Suppressor macrophage treated with lipopolysaccharide for 1 hour (primary cell): ENCODE measurements around the gene TTLL9.

Source experiments
- DNase-seq, 3 donors: peaks; one replicate each; pipeline ENCODE4 v3.0.0-alpha.2; 2020 to 2022

TTLL9 gene

GRCh38 chr20:31883829-31884228, 13.4 kb downstream of the TTLL9 start:
- DNase-seq = no peak

- no peak for DNase-seq
Observed at GRCh38 chr20:31890646-31891045, 20.2 kb downstream of the TTLL9 start.

GRCh38 chr20:31894980-31895675, 24.7 kb downstream of the TTLL9 start:
- DNase-seq = peak; percentile 77 to 83 (median 81)

- no peak for DNase-seq
Observed at GRCh38 chr20:31896049-31896448, 25.6 kb downstream of the TTLL9 start.

- no peak for DNase-seq
Observed at GRCh38 chr20:31897541-31897940, 27.1 kb downstream of the TTLL9 start.

GRCh38 chr20:31901615-31902014, 31.2 kb downstream of the TTLL9 start:
- DNase-seq = no peak

- DNase-seq = no peak
Observed at GRCh38 chr20:31903627-31904386, 33.4 kb downstream of the TTLL9 start.

- DNase-seq = no peak
Observed at GRCh38 chr20:31906001-31906400, 35.6 kb downstream of the TTLL9 start.

GRCh38 chr20:31907046-31907445, 36.6 kb downstream of the TTLL9 start:
- DNase-seq = no peak

GRCh38 chr20:31908016-31908415, 37.6 kb downstream of the TTLL9 start:
- no peak for DNase-seq

- DNase-seq = no peak
Observed at GRCh38 chr20:31908424-31908823, 38.0 kb downstream of the TTLL9 start.

GRCh38 chr20:31909253-31910070, 39.0 kb downstream of the TTLL9 start:
- no peak for DNase-seq

- DNase-seq = no peak
Observed at GRCh38 chr20:31910071-31910803, 39.8 kb downstream of the TTLL9 start.

GRCh38 chr20:31913431-31914157, 43.2 kb downstream of the TTLL9 start:
- DNase-seq = no peak

GRCh38 chr20:31914170-31914569, 43.7 kb downstream of the TTLL9 start:
- DNase-seq = no peak

- DNase-seq = no peak
Observed at GRCh38 chr20:31915491-31916280, 45.3 kb downstream of the TTLL9 start.

- DNase-seq = no peak
Observed at GRCh38 chr20:31916708-31917107, 46.3 kb downstream of the TTLL9 start.

GRCh38 chr20:31917962-31918412, 47.6 kb downstream of the TTLL9 start:
- peak; percentile 56 to 88 (median 65) for DNase-seq

GRCh38 chr20:31918466-31919105, 48.2 kb downstream of the TTLL9 start:
- no peak for DNase-seq

GRCh38 chr20:31919410-31920155, 49.1 kb downstream of the TTLL9 start:
- no peak for DNase-seq
